NB4 (cell line): ENCODE measurements around the gene VGLL1.

Source experiments
- DNase-seq: peaks from one replicate; pipeline ENCODE4 v3.0.0; 2010; ENCODE audit warnings: low read depth
- H3K4me3 ChIP-seq: one replicate; pipeline ENCODE4 v1.5.1; 2011; ENCODE audit warnings: mild to moderate bottlenecking, low read depth, low read length, moderate library complexity
- MYC ChIP-seq: IDR thresholded peaks from 2 replicates; pipeline ENCODE4 v1.6.1; 2011; ENCODE audit warnings: low read depth, low read length
- POLR2A ChIP-seq: IDR thresholded peaks from 2 replicates; pipeline ENCODE4 v1.6.1; 2011; ENCODE audit warnings: mild to moderate bottlenecking; ENCODE audit not compliant: insufficient read length; ENCODE audit errors: extremely low read depth
- TF ChIP-seq, protein P1 (sequence below): IDR thresholded peaks from one replicate; pipeline ENCODE4 v1.5.1; 2012; ENCODE audit warnings: low read depth, low read length
- TF ChIP-seq, protein P2 (sequence below): IDR thresholded peaks from 2 replicates; pipeline ENCODE4 v1.6.1; 2011; ENCODE audit warnings: low read depth, low read length

The VGLL1 gene

GRCh38 chrX:136540226-136540625 lies 8.2 kb downstream of the VGLL1 start:
- H3K4me3 ChIP-seq, result no peak overlapping the region
- TF ChIP-seq MYC, result no peak
- TF ChIP-seq POLR2A, result no peak
- TF ChIP-seq, protein P1, sequence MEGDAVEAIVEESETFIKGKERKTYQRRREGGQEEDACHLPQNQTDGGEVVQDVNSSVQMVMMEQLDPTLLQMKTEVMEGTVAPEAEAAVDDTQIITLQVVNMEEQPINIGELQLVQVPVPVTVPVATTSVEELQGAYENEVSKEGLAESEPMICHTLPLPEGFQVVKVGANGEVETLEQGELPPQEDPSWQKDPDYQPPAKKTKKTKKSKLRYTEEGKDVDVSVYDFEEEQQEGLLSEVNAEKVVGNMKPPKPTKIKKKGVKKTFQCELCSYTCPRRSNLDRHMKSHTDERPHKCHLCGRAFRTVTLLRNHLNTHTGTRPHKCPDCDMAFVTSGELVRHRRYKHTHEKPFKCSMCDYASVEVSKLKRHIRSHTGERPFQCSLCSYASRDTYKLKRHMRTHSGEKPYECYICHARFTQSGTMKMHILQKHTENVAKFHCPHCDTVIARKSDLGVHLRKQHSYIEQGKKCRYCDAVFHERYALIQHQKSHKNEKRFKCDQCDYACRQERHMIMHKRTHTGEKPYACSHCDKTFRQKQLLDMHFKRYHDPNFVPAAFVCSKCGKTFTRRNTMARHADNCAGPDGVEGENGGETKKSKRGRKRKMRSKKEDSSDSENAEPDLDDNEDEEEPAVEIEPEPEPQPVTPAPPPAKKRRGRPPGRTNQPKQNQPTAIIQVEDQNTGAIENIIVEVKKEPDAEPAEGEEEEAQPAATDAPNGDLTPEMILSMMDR, result no peak
- TF ChIP-seq, protein P2, sequence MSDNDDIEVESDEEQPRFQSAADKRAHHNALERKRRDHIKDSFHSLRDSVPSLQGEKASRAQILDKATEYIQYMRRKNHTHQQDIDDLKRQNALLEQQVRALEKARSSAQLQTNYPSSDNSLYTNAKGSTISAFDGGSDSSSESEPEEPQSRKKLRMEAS, result no peak
- DNase-seq, result no peak

DNA sequence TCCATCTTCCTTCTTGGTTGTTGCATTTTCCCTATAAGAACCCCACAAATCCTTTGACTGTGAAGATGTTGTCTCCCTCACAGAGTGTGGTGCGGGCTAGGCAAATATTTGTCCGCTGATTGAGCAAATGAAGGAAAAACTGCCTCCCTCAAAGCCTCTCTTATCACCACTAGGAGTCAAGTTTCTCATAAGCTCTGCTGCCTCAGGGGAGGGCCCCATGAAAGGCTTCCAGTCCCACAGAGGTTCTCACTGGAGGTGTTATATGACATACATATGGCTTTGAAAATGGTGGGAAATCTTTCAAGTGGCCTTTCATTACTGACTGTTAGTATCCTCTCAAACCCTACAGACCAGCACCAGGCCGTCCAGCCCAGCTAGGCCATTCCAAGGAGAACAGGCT lies 9.3 kb downstream of the VGLL1 start:
- TF ChIP-seq, protein P1, result no peak
- TF ChIP-seq POLR2A, result no peak
- TF ChIP-seq MYC, result no peak
- TF ChIP-seq, protein P2, result no peak
- H3K4me3 ChIP-seq, result no peak overlapping the region
- no peak for DNase-seq

DNA sequence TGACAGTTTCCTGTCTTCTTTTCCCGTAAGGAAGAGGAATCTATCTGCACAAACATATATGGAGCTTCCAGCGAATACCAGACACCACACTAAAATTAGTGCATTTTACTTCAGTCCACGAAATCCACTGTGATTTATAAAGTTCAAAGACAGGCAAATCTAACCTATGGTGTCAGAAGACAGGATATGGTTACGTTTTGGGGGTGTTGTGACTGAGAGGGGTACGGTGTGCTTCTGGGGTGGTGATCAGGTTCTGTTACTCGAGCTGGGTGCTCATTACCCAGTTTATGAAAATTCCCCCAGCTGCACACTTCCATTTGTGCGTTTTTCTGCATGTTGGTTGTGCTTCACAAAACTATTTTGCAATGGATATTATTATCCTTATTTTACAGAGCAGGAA lies 10.3 kb downstream of the VGLL1 start:
- no peak for DNase-seq
- TF ChIP-seq, protein P2, result no peak
- TF ChIP-seq, protein P1, result no peak
- no peak for TF ChIP-seq MYC
- TF ChIP-seq POLR2A, result no peak
- H3K4me3 ChIP-seq, result no peak overlapping the region

DNA sequence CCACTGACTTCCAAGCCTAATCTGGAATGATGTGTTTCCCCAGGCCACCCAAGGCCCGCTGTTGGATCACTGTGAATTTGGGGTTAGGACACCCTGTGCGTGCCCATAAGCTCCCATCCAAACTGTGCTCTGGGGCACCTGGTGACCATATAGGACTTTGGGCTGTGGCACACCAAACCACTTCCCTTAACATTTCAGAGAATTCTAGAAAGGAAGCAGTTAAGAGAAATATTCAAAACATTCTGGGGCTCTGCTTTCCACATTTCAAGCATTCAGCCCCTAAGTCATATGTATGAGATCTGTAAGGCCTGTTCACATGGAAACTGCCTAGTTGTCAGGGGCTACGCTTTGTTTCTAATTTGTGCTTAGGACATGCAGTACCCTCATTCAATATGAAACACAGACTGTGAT lies 14.4 kb downstream of the VGLL1 start:
- TF ChIP-seq, protein P2, result no peak
- no peak overlapping the region for H3K4me3 ChIP-seq
- DNase-seq, result no peak

GRCh38 chrX:136549226-136549625 lies 17.2 kb downstream of the VGLL1 start:
- H3K4me3 ChIP-seq, result no peak overlapping the region
- no peak for DNase-seq
- TF ChIP-seq MYC, result no peak
- TF ChIP-seq POLR2A, result no peak
- TF ChIP-seq, protein P2, result no peak
- TF ChIP-seq, protein P1, result no peak

- no peak overlapping the region for H3K4me3 ChIP-seq
- DNase-seq, result no peak
- TF ChIP-seq POLR2A (no peak), MYC (no peak)
- TF ChIP-seq, protein P1, result no peak
- TF ChIP-seq, protein P2, result no peak
Observed at GRCh38 chrX:136551410-136551809, 19.4 kb downstream of the VGLL1 start.
